Panc1 (cell line): ENCODE results near the gene MRC1.

Source experiments
- POLR2AphosphoS5 ChIP-seq: IDR thresholded peaks from 2 replicates; pipeline ENCODE4 v1.6.1; 2012; ENCODE audit warnings: mild to moderate bottlenecking, low read depth, low read length, moderate library complexity
- SIN3A ChIP-seq: IDR thresholded peaks from 2 replicates; pipeline ENCODE4 v1.6.1; 2012; ENCODE audit warnings: low read depth, mild to moderate bottlenecking, low read length, moderate library complexity, borderline replicate concordance; ENCODE audit not compliant: insufficient read depth
- TF ChIP-seq, protein P1 (sequence below): fragments of 450-650 bp; IDR thresholded peaks from 2 replicates; pipeline ENCODE4 v1.5.1; 2017; ENCODE audit warnings: mild to moderate bottlenecking
- TF ChIP-seq, protein P2 (sequence below), 2 experiments: IDR thresholded peaks; 2 replicates each; pipeline ENCODE4 v1.6.1; 2011 to 2012; ENCODE audit warnings: low read depth in 2 of 2, control low read depth in 1 of 2, low read length in 1 of 2, mild to moderate bottlenecking in 1 of 2, moderate library complexity in 1 of 2; ENCODE audit not compliant: insufficient read depth in 1 of 2

DNA sequence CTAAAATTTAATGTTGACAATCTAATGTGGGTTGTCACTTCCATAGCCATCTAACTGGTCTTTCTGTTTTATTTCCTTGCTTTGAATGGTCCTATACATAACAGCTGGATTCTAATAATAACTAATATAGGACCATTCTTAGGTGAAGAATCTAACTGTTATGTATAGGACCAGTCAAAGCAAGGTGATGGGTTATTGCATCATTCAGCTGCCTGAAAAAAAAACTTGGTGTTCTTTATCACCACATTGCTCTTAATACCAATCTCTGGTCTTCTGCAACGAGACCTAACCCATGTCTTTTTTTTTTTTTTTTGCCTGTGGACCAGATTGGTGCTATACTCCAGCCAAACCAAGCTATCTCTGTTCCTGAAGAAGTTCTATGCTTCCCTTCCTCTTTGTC is 96.9 kb downstream of the MRC1 start:
- TF ChIP-seq, protein P1, sequence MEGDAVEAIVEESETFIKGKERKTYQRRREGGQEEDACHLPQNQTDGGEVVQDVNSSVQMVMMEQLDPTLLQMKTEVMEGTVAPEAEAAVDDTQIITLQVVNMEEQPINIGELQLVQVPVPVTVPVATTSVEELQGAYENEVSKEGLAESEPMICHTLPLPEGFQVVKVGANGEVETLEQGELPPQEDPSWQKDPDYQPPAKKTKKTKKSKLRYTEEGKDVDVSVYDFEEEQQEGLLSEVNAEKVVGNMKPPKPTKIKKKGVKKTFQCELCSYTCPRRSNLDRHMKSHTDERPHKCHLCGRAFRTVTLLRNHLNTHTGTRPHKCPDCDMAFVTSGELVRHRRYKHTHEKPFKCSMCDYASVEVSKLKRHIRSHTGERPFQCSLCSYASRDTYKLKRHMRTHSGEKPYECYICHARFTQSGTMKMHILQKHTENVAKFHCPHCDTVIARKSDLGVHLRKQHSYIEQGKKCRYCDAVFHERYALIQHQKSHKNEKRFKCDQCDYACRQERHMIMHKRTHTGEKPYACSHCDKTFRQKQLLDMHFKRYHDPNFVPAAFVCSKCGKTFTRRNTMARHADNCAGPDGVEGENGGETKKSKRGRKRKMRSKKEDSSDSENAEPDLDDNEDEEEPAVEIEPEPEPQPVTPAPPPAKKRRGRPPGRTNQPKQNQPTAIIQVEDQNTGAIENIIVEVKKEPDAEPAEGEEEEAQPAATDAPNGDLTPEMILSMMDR: no peak
- TF ChIP-seq, protein P2, sequence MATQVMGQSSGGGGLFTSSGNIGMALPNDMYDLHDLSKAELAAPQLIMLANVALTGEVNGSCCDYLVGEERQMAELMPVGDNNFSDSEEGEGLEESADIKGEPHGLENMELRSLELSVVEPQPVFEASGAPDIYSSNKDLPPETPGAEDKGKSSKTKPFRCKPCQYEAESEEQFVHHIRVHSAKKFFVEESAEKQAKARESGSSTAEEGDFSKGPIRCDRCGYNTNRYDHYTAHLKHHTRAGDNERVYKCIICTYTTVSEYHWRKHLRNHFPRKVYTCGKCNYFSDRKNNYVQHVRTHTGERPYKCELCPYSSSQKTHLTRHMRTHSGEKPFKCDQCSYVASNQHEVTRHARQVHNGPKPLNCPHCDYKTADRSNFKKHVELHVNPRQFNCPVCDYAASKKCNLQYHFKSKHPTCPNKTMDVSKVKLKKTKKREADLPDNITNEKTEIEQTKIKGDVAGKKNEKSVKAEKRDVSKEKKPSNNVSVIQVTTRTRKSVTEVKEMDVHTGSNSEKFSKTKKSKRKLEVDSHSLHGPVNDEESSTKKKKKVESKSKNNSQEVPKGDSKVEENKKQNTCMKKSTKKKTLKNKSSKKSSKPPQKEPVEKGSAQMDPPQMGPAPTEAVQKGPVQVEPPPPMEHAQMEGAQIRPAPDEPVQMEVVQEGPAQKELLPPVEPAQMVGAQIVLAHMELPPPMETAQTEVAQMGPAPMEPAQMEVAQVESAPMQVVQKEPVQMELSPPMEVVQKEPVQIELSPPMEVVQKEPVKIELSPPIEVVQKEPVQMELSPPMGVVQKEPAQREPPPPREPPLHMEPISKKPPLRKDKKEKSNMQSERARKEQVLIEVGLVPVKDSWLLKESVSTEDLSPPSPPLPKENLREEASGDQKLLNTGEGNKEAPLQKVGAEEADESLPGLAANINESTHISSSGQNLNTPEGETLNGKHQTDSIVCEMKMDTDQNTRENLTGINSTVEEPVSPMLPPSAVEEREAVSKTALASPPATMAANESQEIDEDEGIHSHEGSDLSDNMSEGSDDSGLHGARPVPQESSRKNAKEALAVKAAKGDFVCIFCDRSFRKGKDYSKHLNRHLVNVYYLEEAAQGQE (IDR thresholded peaks at IDR 0.05; ENCODE audit: insufficient read depth in 1 of 2, low read depth in 2 of 2, low read length in 1 of 2): no peak
- no peak for TF ChIP-seq POLR2AphosphoS5
- no peak for TF ChIP-seq SIN3A
